ENCODE results near the gene RAB35.

The RAB35 gene

DNA sequence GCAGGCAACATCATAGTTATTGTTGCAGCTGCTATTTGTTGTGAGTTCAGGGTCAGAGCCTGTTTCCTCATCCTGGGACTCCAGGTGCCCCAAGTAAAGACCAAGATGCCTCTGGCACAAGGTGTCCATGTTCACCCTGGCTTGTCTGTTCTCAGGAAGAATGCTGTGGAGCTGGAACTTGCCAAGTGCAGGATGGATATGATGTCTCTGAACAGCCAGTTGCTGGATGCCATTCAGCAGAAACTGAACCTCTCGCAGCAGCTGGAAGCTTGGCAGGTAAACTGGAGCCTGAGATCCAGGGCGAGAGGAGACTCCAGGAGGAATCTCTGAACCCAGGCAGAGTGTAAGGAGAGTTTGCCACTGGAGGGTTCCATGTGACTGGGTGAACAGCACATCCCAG lies 26.8 kb downstream of the RAB35 start:
- no peak for TF ChIP-seq CTCF (IDR thresholded peaks at IDR 0.05; ENCODE audit: insufficient read depth, low read depth, low read length, missing control alignments)
- no peak overlapping the region for H3K4me3 ChIP-seq (ENCODE audit: low read length)
- DNase-seq (ENCODE audit: low read depth), result no peak

DNA sequence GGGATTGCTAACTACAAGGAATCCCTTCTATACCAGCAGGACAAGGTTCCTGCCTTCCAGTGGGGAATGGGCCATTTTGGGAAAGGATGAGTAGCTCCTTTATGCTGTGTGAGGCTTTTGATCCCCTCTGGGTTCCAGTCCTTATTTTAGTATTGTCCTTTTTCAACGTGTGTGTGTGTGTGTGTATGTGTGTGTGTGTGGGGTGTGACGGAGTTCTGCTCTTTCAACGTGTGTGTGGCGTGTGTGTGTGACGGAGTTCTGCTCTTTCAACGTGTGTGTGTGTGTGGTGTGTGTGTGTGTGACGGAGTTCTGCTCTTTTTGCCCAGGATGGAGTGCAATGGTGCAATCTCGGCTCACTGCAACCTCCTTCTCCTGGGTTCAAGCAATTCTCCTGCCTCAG lies 27.4 kb downstream of the RAB35 start:
- H3K4me3 ChIP-seq (ENCODE audit: low read length), result no peak overlapping the region
- no peak for TF ChIP-seq CTCF (IDR thresholded peaks at IDR 0.05; ENCODE audit: insufficient read depth, low read depth, low read length, missing control alignments)
- no peak for DNase-seq (ENCODE audit: low read depth)

GRCh38 chr12:120086801-120087621 lies 29.5 kb downstream of the RAB35 start:
- peak; percentile 94 for TF ChIP-seq CTCF (IDR thresholded peaks at IDR 0.05; ENCODE audit: insufficient read depth, low read depth, low read length, missing control alignments)
- peak; percentile 98 for DNase-seq (ENCODE audit: low read depth)
- peak overlapping the region; percentile 19 for H3K4me3 ChIP-seq (ENCODE audit: low read length)

- no peak for DNase-seq (ENCODE audit: low read depth)
- no peak overlapping the region for H3K4me3 ChIP-seq (ENCODE audit: low read length)
- no peak for TF ChIP-seq CTCF (IDR thresholded peaks at IDR 0.05; ENCODE audit: insufficient read depth, low read depth, low read length, missing control alignments)
These were observed 30.5 kb downstream of the RAB35 start for GRCh38 chr12:120085920-120086645.

GRCh38 chr12:120081641-120082040 lies 34.9 kb downstream of the RAB35 start:
- DNase-seq (ENCODE audit: low read depth), result no peak

More at GRCh38 chr12:120081641-120082040, 34.9 kb downstream of the RAB35 start:
- H3K4me3 ChIP-seq (ENCODE audit: low read length), result no peak overlapping the region
- TF ChIP-seq CTCF (IDR thresholded peaks at IDR 0.05; ENCODE audit: insufficient read depth, low read depth, low read length, missing control alignments), result no peak

Measured in epithelial cell of esophagus (primary cell).